Psoas muscle (tissue), 8 donors: ENCODE measurements around the gene GPATCH2. TPM values are rescaled to one million over a fixed set of nuclear protein-coding genes. Genes with fewer than 3 reads are reported as not detected.

Source experiments
- ATAC-seq, 4 donors: fragments of 200-7000 bp; cut with Tn5 transposase; one replicate each; pipeline ENCODE4 v1.9.1; 2020; ENCODE audit warnings: moderate library complexity in 3 of 4, mild to moderate bottlenecking in 2 of 4
- DNase-seq, 2 donors: peaks; one replicate each; pipeline ENCODE4 v3.0.0-alpha.2; 2020
- H3K27ac ChIP-seq: fragments of 200-600 bp; one replicate; pipeline ENCODE4 v1.8.0; 2022
- H3K27me3 ChIP-seq, 3 donors: fragments of 200-600 bp in 1 of 3; one replicate each; pipeline versions ENCODE4 v1.6.1 to v1.8.0; 2013 to 2022; ENCODE audit warnings: low read length in 2 of 3, mild to moderate bottlenecking in 2 of 3, moderate library complexity in 1 of 3; ENCODE audit not compliant: insufficient read depth in 3 of 3
- H3K36me3 ChIP-seq, 2 donors: fragments of 200-600 bp in 1 of 2; one replicate each; pipeline versions ENCODE4 v1.6.1 to v1.8.0; 2013 to 2022; ENCODE audit warnings: low read depth in 1 of 2, mild to moderate bottlenecking in 1 of 2, moderate library complexity in 1 of 2; ENCODE audit not compliant: insufficient read depth in 1 of 2
- H3K4me1 ChIP-seq: fragments of 200-600 bp; one replicate; pipeline ENCODE4 v1.8.0; 2022
- H3K4me3 ChIP-seq: fragments of 200-600 bp; one replicate; pipeline ENCODE4 v1.8.0; 2022; ENCODE audit warnings: mild to moderate bottlenecking
- H3K9me3 ChIP-seq: fragments of 200-600 bp; one replicate; pipeline ENCODE4 v1.8.0; 2022
- WGBS, 3 donors: extraction: QIAGEN DNeasy Blood & Tissue Kit; methylation state at CpG; one replicate each; pipeline versions ENCODE4 v1.1.6 to v1.1.7; 2013; 5-methylcytosine and 5-hydroxymethylcytosine counted together
- intact Hi-C, 2 donors: fragments of 100-400 bp; cut with DNase I; formaldehyde crosslinking; loops; one replicate each; pipeline versions ENCODE4 v1.11.0 to v1.14.2; 2022
- polyA plus RNA-seq, 3 donors: library from polyadenylated mRNA; stranded (reverse); fragments of 200-250 nt; gene quantifications; one replicate each; pipeline ENCODE4 v1.2.3, GENCODE V29; 2013
- total RNA-seq, 4 donors: library from RNA; stranded (reverse); fragmentation: NEBNext Ultra II Directional in 2 of 4; extraction: Animal tissue kit (Norgen Biotek cat#: 25700) in 2 of 4; gene quantifications; one replicate each; pipeline versions ENCODE4 v1.2.1 to v1.2.4, GENCODE V29; 2021 to 2023
- TF ChIP-seq, protein P1 (sequence below): fragments of 200-600 bp; IDR thresholded peaks from one replicate; pipeline ENCODE4 v1.8.0; 2022; ENCODE audit warnings: antibody characterized with exemption
- donor health status: healthy with polysubstance abuse.
- donor health status: DM: no; HTN: no; CAD: no; lungs with moderate emphysema.
- donor health status: Bipolar disorder and iron deficiency.
- donor health status: healthy.
- donor health status: DM: yes; HTN: yes; CAD: no.
- donor health status: DM: no; HTN: no; CAD: no.
- donor health status: DM: no; HTN: no; CAD: no.
- donor health status: DM: yes; HTN: yes; CAD: no.

Gene GPATCH2
- total and polyA plus RNA-seq, 7 donors, result 2.4 to 6.1 (median 3.7) TPM

- Histone ChIP-seq H3K27me3 (no peaks in the 10 kb centered on the region), H3K27ac (no peak overlapping the region), H3K9me3 (no peaks in the 10 kb centered on the region), H3K4me1 (no peaks in the 10 kb centered on the region), H3K4me3 (no peak overlapping the region), H3K36me3 (peaks cover 0 to 3% of the 10 kb centered on the region in 2 donors)
- intact Hi-C loops, result no loop called here
- ATAC-seq (no peak), DNase-seq (no peak)
- WGBS, 3 donors, result 98 to 100% (median 98%) methylated on average over 2 of the region's 2 CpGs
- TF ChIP-seq, protein P1, sequence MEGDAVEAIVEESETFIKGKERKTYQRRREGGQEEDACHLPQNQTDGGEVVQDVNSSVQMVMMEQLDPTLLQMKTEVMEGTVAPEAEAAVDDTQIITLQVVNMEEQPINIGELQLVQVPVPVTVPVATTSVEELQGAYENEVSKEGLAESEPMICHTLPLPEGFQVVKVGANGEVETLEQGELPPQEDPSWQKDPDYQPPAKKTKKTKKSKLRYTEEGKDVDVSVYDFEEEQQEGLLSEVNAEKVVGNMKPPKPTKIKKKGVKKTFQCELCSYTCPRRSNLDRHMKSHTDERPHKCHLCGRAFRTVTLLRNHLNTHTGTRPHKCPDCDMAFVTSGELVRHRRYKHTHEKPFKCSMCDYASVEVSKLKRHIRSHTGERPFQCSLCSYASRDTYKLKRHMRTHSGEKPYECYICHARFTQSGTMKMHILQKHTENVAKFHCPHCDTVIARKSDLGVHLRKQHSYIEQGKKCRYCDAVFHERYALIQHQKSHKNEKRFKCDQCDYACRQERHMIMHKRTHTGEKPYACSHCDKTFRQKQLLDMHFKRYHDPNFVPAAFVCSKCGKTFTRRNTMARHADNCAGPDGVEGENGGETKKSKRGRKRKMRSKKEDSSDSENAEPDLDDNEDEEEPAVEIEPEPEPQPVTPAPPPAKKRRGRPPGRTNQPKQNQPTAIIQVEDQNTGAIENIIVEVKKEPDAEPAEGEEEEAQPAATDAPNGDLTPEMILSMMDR, result no peak
Measured at GRCh38 chr1:217457016-217457415, 173.9 kb downstream of the GPATCH2 start.

- ATAC-seq (no peak), DNase-seq (no peak)
- no peaks in the 10 kb centered on the region for H3K9me3 ChIP-seq
- H3K4me1 ChIP-seq, result no peaks in the 10 kb centered on the region
- no peak overlapping the region for H3K27ac ChIP-seq
- no peaks in the 10 kb centered on the region for H3K27me3 ChIP-seq
- TF ChIP-seq, protein P1, result no peak
- no peak overlapping the region for H3K4me3 ChIP-seq
- intact Hi-C loops, result no loop called here
- 63 to 72% (median 70%) methylated on average over 2 of the region's 2 CpGs for WGBS, 3 donors
- H3K36me3 ChIP-seq, result peaks cover 0 to 3% of the 10 kb centered on the region in 2 donors
Measured at GRCh38 chr1:217456261-217456660, 174.6 kb downstream of the GPATCH2 start.

- no peak for ATAC-seq
- DNase-seq, result no peak
- Histone ChIP-seq H3K27me3 (no peaks in the 10 kb centered on the region), H3K36me3 (peaks cover 3 to 4% of the 10 kb centered on the region in 2 donors), H3K27ac (no peak overlapping the region), H3K9me3 (no peaks in the 10 kb centered on the region), H3K4me1 (no peaks in the 10 kb centered on the region), H3K4me3 (no peak overlapping the region)
- TF ChIP-seq, protein P1, result no peak
- WGBS, 3 donors, result 71 to 76% (median 73%) methylated on average over 4 of the region's 4 CpGs
- intact Hi-C loops, result no loop called here
Measured at GRCh38 chr1:217453816-217454215, 177.1 kb downstream of the GPATCH2 start.

- no peaks in the 10 kb centered on the region for H3K9me3 ChIP-seq
- WGBS, 3 donors, result 92 to 93% (median 92%) methylated on average over 6 of the region's 6 CpGs
- no peaks in the 10 kb centered on the region for H3K4me1 ChIP-seq
- H3K4me3 ChIP-seq, result no peak overlapping the region
- TF ChIP-seq, protein P1, result no peak
- no peaks in the 10 kb centered on the region for H3K27me3 ChIP-seq
- H3K36me3 ChIP-seq, result peaks cover 0 to 11% of the 10 kb centered on the region in 2 donors
- no peak for DNase-seq
- intact Hi-C loops, result no loop called here
- no peak overlapping the region for H3K27ac ChIP-seq
- no peak for ATAC-seq
Measured at GRCh38 chr1:217449370-217449769, 181.5 kb downstream of the GPATCH2 start.

DNA sequence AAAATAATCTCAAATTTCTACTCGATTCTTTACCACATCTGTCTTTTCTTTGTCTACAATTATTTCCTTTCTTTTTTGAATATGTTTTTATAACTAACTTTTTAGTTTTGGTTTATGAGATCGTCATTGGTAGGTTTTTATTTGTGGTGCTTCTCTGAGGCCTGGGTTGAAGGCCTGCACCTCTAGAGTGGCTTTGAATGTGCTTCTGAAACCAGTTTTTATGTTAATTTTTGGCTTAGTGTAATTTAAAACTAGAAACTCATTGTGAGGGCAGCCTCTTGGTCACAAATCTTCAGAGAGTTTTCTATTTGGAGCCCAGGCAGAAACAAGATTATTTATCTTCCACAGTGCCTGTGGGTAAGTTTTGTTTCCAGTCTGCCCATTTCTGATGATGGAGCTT lies 187.0 kb downstream of the GPATCH2 start:
- Histone ChIP-seq H3K4me1 (no peaks in the 10 kb centered on the region), H3K36me3 (peaks cover 0 to 12% of the 10 kb centered on the region in 2 donors), H3K27ac (no peak overlapping the region), H3K9me3 (peaks cover 11% of the 10 kb centered on the region), H3K4me3 (no peak overlapping the region), H3K27me3 (no peaks in the 10 kb centered on the region)
- WGBS, 3 donors, result 91 to 95% (median 93%) methylated on average over 2 of the region's 2 CpGs
- intact Hi-C loops, result no loop called here
- no peak for DNase-seq
- TF ChIP-seq, protein P1, result no peak
- ATAC-seq, result no peak
